Stimulated activated CD4-positive, alpha-beta T cell treated with anti-CD3 and anti-CD28 coated beads, Interleukin-12 subunit alpha, Interleukin-12 subunit beta, amount 100 ng/mL, for 24 hours (primary cell): ENCODE measurements around the gene COL4A4.

Source experiments
- DNase-seq, 2 experiments: peaks; one replicate each; pipeline ENCODE4 v3.0.0-alpha.2; 2020; ENCODE audit warnings: low read depth in 2 of 2

The COL4A4 gene

GRCh38 chr2:226981791-226982326, 182.1 kb downstream of the COL4A4 start:
- DNase-seq = no peak

GRCh38 chr2:226979004-226979403, 185.0 kb downstream of the COL4A4 start:
- no peak for DNase-seq

GRCh38 chr2:226978300-226978699, 185.7 kb downstream of the COL4A4 start:
- no peak for DNase-seq

- DNase-seq = no peak
These were observed 186.2 kb downstream of the COL4A4 start for GRCh38 chr2:226977775-226978190.

- DNase-seq = no peak
These were observed 190.2 kb downstream of the COL4A4 start for GRCh38 chr2:226973816-226974215.

- no peak for DNase-seq
These were observed 192.2 kb downstream of the COL4A4 start for GRCh38 chr2:226971770-226972169.

- no peak for DNase-seq
These were observed 192.9 kb downstream of the COL4A4 start for GRCh38 chr2:226971084-226971483.

- DNase-seq = no peak
These were observed 193.6 kb downstream of the COL4A4 start for GRCh38 chr2:226970362-226970761.

- DNase-seq = no peak
These were observed 194.5 kb downstream of the COL4A4 start for GRCh38 chr2:226969417-226970080.

- DNase-seq = no peak
These were observed 198.6 kb downstream of the COL4A4 start for GRCh38 chr2:226965376-226965775.

- no peak for DNase-seq
These were observed 200.5 kb downstream of the COL4A4 start for GRCh38 chr2:226963528-226963927.

- DNase-seq = no peak
These were observed 201.7 kb downstream of the COL4A4 start for GRCh38 chr2:226962176-226962773.

GRCh38 chr2:226959418-226959817, 204.6 kb downstream of the COL4A4 start:
- DNase-seq = no peak

GRCh38 chr2:226956659-226957058, 207.3 kb downstream of the COL4A4 start:
- DNase-seq = no peak

GRCh38 chr2:226953826-226954225, 210.2 kb downstream of the COL4A4 start:
- no peak for DNase-seq

- DNase-seq = no peak
These were observed 210.8 kb downstream of the COL4A4 start for GRCh38 chr2:226953206-226953605.
